PC-9 (cell line): ENCODE results near the gene RNF125.

Experiments used
- EZH2 ChIP-seq: fragments of 200-600 bp; sonication (generic); IDR thresholded peaks from 2 replicates; pipeline ENCODE4 v1.8.0; 2017; ENCODE audit warnings: antibody characterized with exemption, low read depth
- TF ChIP-seq, protein P1 (sequence below): fragments of 200-600 bp; sonication (generic); conservative IDR thresholded peaks from 2 replicates; pipeline ENCODE4 v1.6.1; 2017; ENCODE audit warnings: mixed run types, antibody characterized with exemption, mild to moderate bottlenecking, moderate library complexity

DNA sequence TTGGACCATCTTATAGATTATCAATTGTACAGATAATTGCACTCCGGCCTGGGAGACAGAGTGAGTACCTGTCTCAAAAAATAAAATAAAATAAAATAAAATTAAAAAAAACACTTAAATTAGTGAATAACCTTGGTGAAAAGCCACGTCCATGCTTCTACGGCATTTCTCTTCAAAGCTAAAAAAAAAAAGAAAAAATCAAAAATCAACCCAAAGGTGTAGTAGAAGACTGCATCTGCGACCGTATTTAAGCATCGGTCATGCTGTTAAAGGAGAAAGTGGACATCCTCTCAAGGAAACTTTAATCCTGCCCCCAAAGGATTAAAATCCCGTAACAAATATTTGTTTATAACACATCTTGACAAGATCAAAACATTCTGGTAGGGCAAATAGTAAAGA, 72.7 kb downstream of the RNF125 start:
- TF ChIP-seq, protein P1, sequence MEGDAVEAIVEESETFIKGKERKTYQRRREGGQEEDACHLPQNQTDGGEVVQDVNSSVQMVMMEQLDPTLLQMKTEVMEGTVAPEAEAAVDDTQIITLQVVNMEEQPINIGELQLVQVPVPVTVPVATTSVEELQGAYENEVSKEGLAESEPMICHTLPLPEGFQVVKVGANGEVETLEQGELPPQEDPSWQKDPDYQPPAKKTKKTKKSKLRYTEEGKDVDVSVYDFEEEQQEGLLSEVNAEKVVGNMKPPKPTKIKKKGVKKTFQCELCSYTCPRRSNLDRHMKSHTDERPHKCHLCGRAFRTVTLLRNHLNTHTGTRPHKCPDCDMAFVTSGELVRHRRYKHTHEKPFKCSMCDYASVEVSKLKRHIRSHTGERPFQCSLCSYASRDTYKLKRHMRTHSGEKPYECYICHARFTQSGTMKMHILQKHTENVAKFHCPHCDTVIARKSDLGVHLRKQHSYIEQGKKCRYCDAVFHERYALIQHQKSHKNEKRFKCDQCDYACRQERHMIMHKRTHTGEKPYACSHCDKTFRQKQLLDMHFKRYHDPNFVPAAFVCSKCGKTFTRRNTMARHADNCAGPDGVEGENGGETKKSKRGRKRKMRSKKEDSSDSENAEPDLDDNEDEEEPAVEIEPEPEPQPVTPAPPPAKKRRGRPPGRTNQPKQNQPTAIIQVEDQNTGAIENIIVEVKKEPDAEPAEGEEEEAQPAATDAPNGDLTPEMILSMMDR: no peak
- TF ChIP-seq EZH2: no peak
